Ascending aorta (tissue), 2 donors: ENCODE results near the gene UBASH3A. TPM values are rescaled to one million over a fixed set of nuclear protein-coding genes. Genes with fewer than 3 reads are reported as not detected.

Experiments
- DNase-seq, 2 donors: peaks; one replicate each; pipeline ENCODE4 v3.0.0-alpha.2; 2019; ENCODE audit warnings: low spot score in 2 of 2
- H3K27ac ChIP-seq, 2 donors: fragments of 200-600 bp; sonication (generic); one replicate each; pipeline ENCODE4 v1.5.1; 2016 to 2017; ENCODE audit warnings: mild to moderate bottlenecking in 1 of 2
- H3K27me3 ChIP-seq: fragments of 200-600 bp; sonication (generic); one replicate; pipeline ENCODE4 v1.5.1; 2017
- H3K36me3 ChIP-seq, 2 donors: fragments of 200-600 bp; sonication (generic); one replicate each; pipeline ENCODE4 v1.5.1; 2016
- H3K4me1 ChIP-seq, 2 donors: fragments of 200-600 bp; sonication (generic); one replicate each; pipeline ENCODE4 v1.5.1; 2016 to 2017; ENCODE audit warnings: mild to moderate bottlenecking in 1 of 2
- H3K4me3 ChIP-seq, 2 donors: fragments of 200-600 bp; sonication (generic); one replicate each; pipeline ENCODE4 v1.5.1; 2016 to 2017; ENCODE audit warnings: mild to moderate bottlenecking in 1 of 2
- H3K9me3 ChIP-seq, 2 donors: fragments of 200-600 bp; sonication (generic); one replicate each; pipeline ENCODE4 v1.5.1; 2016
- intact Hi-C: fragments of 100-400 bp; cut with DNase I; formaldehyde crosslinking; loops from one replicate; pipeline ENCODE4 v1.15.1; 2023
- total RNA-seq: library from RNA; depleted of rRNA; stranded (reverse); fragments of >200 nt; gene quantifications from one replicate; pipeline ENCODE4 v1.1.0, GENCODE V29; 2016
- TF ChIP-seq, protein P1 (sequence below), 3 experiments: fragments of 200-600 bp in 2 of 3; fragments of 450-650 bp in 1 of 3; sonication (generic) in 2 of 3; IDR thresholded peaks; one replicate each; pipeline ENCODE4 v1.5.1; 2016 to 2019; ENCODE audit warnings: antibody characterized with exemption in 3 of 3, mild to moderate bottlenecking in 1 of 3, moderate library complexity in 1 of 3

UBASH3A gene
- total RNA-seq, 1 donor from 2014 or later: 0.75 TPM

GRCh38 chr21:42459082-42459460, 55.4 kb downstream of the UBASH3A start:
- H3K27me3 ChIP-seq: no peaks in the 10 kb centered on the region
- H3K36me3 ChIP-seq: no peaks in the 10 kb centered on the region
- intact Hi-C loops: no loop called here

DNA sequence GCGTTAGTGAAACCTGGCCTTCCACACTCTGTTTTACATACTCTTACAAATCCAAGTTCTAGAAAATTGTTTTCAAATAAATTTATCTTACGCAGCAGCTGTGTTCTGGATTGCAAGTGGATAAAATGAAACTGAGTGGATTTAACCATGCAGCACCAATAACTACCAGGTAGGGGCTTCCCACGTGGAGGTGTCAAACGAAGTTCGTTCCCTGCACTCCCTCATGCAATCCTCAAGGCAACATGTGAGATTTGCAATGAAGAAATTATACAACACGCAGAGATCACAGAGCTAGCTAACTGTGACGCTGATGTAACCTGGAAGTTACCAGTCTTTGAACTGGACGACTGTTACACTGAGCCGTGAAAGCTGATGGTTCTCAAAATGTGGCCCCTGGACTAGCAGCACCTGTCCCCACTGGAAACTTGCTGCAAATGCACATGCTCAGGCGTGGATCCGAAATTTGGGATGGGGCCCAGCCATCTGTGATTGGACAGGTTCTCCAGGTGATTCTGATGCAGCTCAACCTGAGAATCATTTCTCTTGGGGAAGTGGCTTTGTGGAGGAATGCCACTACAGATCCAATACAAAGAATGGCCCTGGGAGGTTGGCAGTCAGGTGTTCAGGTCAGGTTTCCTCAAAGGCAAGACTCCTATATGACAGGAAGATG, 56.0 kb downstream of the UBASH3A start:
- Histone ChIP-seq H3K4me3 (no peak overlapping the region), H3K27me3 (no peaks in the 10 kb centered on the region), H3K27ac (no peak overlapping the region), H3K9me3 (no peaks in the 10 kb centered on the region), H3K4me1 (no peaks in the 10 kb centered on the region), H3K36me3 (no peaks in the 10 kb centered on the region)
- DNase-seq: no peak
- intact Hi-C loops: no loop called here
- TF ChIP-seq, protein P1, sequence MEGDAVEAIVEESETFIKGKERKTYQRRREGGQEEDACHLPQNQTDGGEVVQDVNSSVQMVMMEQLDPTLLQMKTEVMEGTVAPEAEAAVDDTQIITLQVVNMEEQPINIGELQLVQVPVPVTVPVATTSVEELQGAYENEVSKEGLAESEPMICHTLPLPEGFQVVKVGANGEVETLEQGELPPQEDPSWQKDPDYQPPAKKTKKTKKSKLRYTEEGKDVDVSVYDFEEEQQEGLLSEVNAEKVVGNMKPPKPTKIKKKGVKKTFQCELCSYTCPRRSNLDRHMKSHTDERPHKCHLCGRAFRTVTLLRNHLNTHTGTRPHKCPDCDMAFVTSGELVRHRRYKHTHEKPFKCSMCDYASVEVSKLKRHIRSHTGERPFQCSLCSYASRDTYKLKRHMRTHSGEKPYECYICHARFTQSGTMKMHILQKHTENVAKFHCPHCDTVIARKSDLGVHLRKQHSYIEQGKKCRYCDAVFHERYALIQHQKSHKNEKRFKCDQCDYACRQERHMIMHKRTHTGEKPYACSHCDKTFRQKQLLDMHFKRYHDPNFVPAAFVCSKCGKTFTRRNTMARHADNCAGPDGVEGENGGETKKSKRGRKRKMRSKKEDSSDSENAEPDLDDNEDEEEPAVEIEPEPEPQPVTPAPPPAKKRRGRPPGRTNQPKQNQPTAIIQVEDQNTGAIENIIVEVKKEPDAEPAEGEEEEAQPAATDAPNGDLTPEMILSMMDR (IDR thresholded peaks at IDR 0.05): no peak

More at GRCh38 chr21:42459082-42459460, 55.4 kb downstream of the UBASH3A start:
- H3K9me3 ChIP-seq: no peaks in the 10 kb centered on the region
- DNase-seq: no peak
- no peaks in the 10 kb centered on the region for H3K4me1 ChIP-seq
- TF ChIP-seq, protein P1 (IDR thresholded peaks at IDR 0.05): no peak
- H3K4me3 ChIP-seq: no peak overlapping the region
- H3K27ac ChIP-seq: no peak overlapping the region

GRCh38 chr21:42460391-42461184, 56.9 kb downstream of the UBASH3A start:
- Histone ChIP-seq H3K36me3 (no peaks in the 10 kb centered on the region), H3K4me3 (no peak overlapping the region), H3K4me1 (no peaks in the 10 kb centered on the region), H3K9me3 (no peaks in the 10 kb centered on the region), H3K27me3 (no peaks in the 10 kb centered on the region), H3K27ac (no peak overlapping the region)
- TF ChIP-seq, protein P1 (IDR thresholded peaks at IDR 0.05): no peak
- intact Hi-C loops: no loop called here
- DNase-seq: no peak

- intact Hi-C loops: no loop called here
Measured at GRCh38 chr21:42461185-42461520, 57.5 kb downstream of the UBASH3A start.

GRCh38 chr21:42461881-42462877, 58.5 kb downstream of the UBASH3A start:
- TF ChIP-seq, protein P1 (IDR thresholded peaks at IDR 0.05): no peak
- H3K27me3 ChIP-seq: no peaks in the 10 kb centered on the region
- H3K9me3 ChIP-seq: no peaks in the 10 kb centered on the region
- H3K27ac ChIP-seq: no peak overlapping the region
- intact Hi-C loops: no loop called here
- H3K4me1 ChIP-seq: no peaks in the 10 kb centered on the region
- H3K4me3 ChIP-seq: no peak overlapping the region
- no peaks in the 10 kb centered on the region for H3K36me3 ChIP-seq
- DNase-seq: no peak

More at GRCh38 chr21:42461185-42461520, 57.5 kb downstream of the UBASH3A start:
- no peaks in the 10 kb centered on the region for H3K9me3 ChIP-seq
- no peaks in the 10 kb centered on the region for H3K4me1 ChIP-seq
- H3K27ac ChIP-seq: no peak overlapping the region
- H3K36me3 ChIP-seq: no peaks in the 10 kb centered on the region
- H3K27me3 ChIP-seq: no peaks in the 10 kb centered on the region
- TF ChIP-seq, protein P1 (IDR thresholded peaks at IDR 0.05): no peak
- DNase-seq: no peak
- H3K4me3 ChIP-seq: no peak overlapping the region
